Mesenteric fat pad (tissue), 1 donor: ENCODE measurements around the gene GPAT3. TPM values are rescaled to one million over a fixed set of nuclear protein-coding genes. Genes with fewer than 3 reads are reported as not detected.
"Not testable (repeated sequence)": the region's sequence is repeated elsewhere in the genome, so short reads cannot be mapped to it uniquely, and the experiment has no call there.

Experiments used
- DNase-seq: peaks from one replicate; pipeline ENCODE4 v3.0.0-alpha.2; 2020; ENCODE audit warnings: low spot score
- total RNA-seq: library from RNA; stranded (reverse); fragmentation: NEBNext Ultra II Directional; extraction: Animal tissue kit (Norgen Biotek cat#: 25700); gene quantifications from one replicate; pipeline ENCODE4 v1.2.1, GENCODE V29; 2021
- donor health status: DM: yes; HTN: yes; CAD: no.

Gene GPAT3
- total RNA-seq, 1 donor from 2014 or later, result 9.2 TPM

GRCh38 chr4:83548151-83548905, 12.4 kb downstream of the GPAT3 start:
- DNase-seq, result no peak

- no peak for DNase-seq
Observed at GRCh38 chr4:83552083-83552482, 16.2 kb downstream of the GPAT3 start.

GRCh38 chr4:83552924-83553323, 17.0 kb downstream of the GPAT3 start:
- DNase-seq, result no peak

GRCh38 chr4:83556006-83556707, 20.2 kb downstream of the GPAT3 start:
- no peak for DNase-seq

GRCh38 chr4:83556816-83557215, 20.9 kb downstream of the GPAT3 start:
- DNase-seq, result no peak

GRCh38 chr4:83558059-83558653, 22.2 kb downstream of the GPAT3 start:
- no peak for DNase-seq

- DNase-seq, result no peak
Observed at GRCh38 chr4:83558680-83559079, 22.8 kb downstream of the GPAT3 start.

- no peak for DNase-seq
Observed at GRCh38 chr4:83560523-83560922, 24.6 kb downstream of the GPAT3 start.

- DNase-seq, result no peak
Observed at GRCh38 chr4:83561381-83561780, 25.5 kb downstream of the GPAT3 start.

GRCh38 chr4:83563998-83564397, 28.1 kb downstream of the GPAT3 start:
- no peak for DNase-seq

GRCh38 chr4:83568062-83568461, 32.2 kb downstream of the GPAT3 start:
- DNase-seq, result no peak

GRCh38 chr4:83569429-83569828, 33.5 kb downstream of the GPAT3 start:
- no peak for DNase-seq

GRCh38 chr4:83569987-83570386, 34.1 kb downstream of the GPAT3 start:
- DNase-seq, result no peak

- DNase-seq, result no peak
Observed at GRCh38 chr4:83572848-83573247, 36.9 kb downstream of the GPAT3 start.

- no peak for DNase-seq
Observed at GRCh38 chr4:83574247-83574646, 38.3 kb downstream of the GPAT3 start.

- DNase-seq, result not testable (repeated sequence)
Observed at GRCh38 chr4:83576237-83576636, 40.3 kb downstream of the GPAT3 start.

GRCh38 chr4:83581411-83582288, 45.7 kb downstream of the GPAT3 start:
- no peak for DNase-seq

GRCh38 chr4:83582289-83582785, 46.4 kb downstream of the GPAT3 start:
- DNase-seq, result no peak

GRCh38 chr4:83585982-83586508, 50.1 kb downstream of the GPAT3 start:
- no peak for DNase-seq

- no peak for DNase-seq
Observed at GRCh38 chr4:83589279-83589678, 53.4 kb downstream of the GPAT3 start.

GRCh38 chr4:83591056-83591455, 55.1 kb downstream of the GPAT3 start:
- no peak for DNase-seq
